ENCODE measurements around the gene PPP6R2.

PPP6R2 gene

GRCh38 chr22:50446708-50447575 is 103.8 kb downstream of the PPP6R2 start:
- H3K4me3 ChIP-seq (ENCODE audit: insufficient read depth, low read depth, low read length): no peak overlapping the region
- peaks cover 14% of the 10 kb centered on the region for H3K4me1 ChIP-seq (ENCODE audit: control insufficient read depth, insufficient read depth, low read length)
- 94 to 96% methylated on average over 54 of the region's 54 CpGs for WGBS, 2 experiments
- no peaks in the 10 kb centered on the region for H3K27me3 ChIP-seq (ENCODE audit: control insufficient read depth, insufficient read depth, low read length, poor library complexity, severe bottlenecking)
- no peak overlapping the region for H3K27ac ChIP-seq (ENCODE audit: insufficient read depth, low read depth, low read length, poor library complexity, severe bottlenecking)
- H3K36me3 ChIP-seq (ENCODE audit: control insufficient read depth, insufficient read depth, low read length): peaks cover 19% of the 10 kb centered on the region
- H3K9me3 ChIP-seq (ENCODE audit: control insufficient read depth, low read length): no peaks in the 10 kb centered on the region

GRCh38 chr22:50447576-50448551 is 104.7 kb downstream of the PPP6R2 start:
- no peaks in the 10 kb centered on the region for H3K9me3 ChIP-seq (ENCODE audit: control insufficient read depth, low read length)
- no peak overlapping the region for H3K4me3 ChIP-seq (ENCODE audit: insufficient read depth, low read depth, low read length)
- peaks cover 14% of the 10 kb centered on the region for H3K4me1 ChIP-seq (ENCODE audit: control insufficient read depth, insufficient read depth, low read length)
- no peaks in the 10 kb centered on the region for H3K27me3 ChIP-seq (ENCODE audit: control insufficient read depth, insufficient read depth, low read length, poor library complexity, severe bottlenecking)
- peaks cover 19% of the 10 kb centered on the region for H3K36me3 ChIP-seq (ENCODE audit: control insufficient read depth, insufficient read depth, low read length)
- 96 to 98% methylated on average over 27 of the region's 27 CpGs for WGBS, 2 experiments
- no peak overlapping the region for H3K27ac ChIP-seq (ENCODE audit: insufficient read depth, low read depth, low read length, poor library complexity, severe bottlenecking)

- Histone ChIP-seq H3K4me1 (ENCODE audit: control insufficient read depth, insufficient read depth, low read length) (no peaks in the 10 kb centered on the region), H3K9me3 (ENCODE audit: control insufficient read depth, low read length) (no peaks in the 10 kb centered on the region), H3K4me3 (ENCODE audit: insufficient read depth, low read depth, low read length) (no peak overlapping the region), H3K27me3 (ENCODE audit: control insufficient read depth, insufficient read depth, low read length, poor library complexity, severe bottlenecking) (no peaks in the 10 kb centered on the region), H3K27ac (ENCODE audit: insufficient read depth, low read depth, low read length, poor library complexity, severe bottlenecking) (no peak overlapping the region), H3K36me3 (ENCODE audit: control insufficient read depth, insufficient read depth, low read length) (peaks cover 30% of the 10 kb centered on the region)
- 78 to 92% methylated on average over 3 to 5 of the region's 5 CpGs for WGBS, 2 experiments
Observed at GRCh38 chr22:50452649-50453048, 109.5 kb downstream of the PPP6R2 start.

GRCh38 chr22:50454556-50455075 is 111.5 kb downstream of the PPP6R2 start:
- Histone ChIP-seq H3K27me3 (ENCODE audit: control insufficient read depth, insufficient read depth, low read length, poor library complexity, severe bottlenecking) (no peaks in the 10 kb centered on the region), H3K4me1 (ENCODE audit: control insufficient read depth, insufficient read depth, low read length) (no peaks in the 10 kb centered on the region), H3K9me3 (ENCODE audit: control insufficient read depth, low read length) (no peaks in the 10 kb centered on the region), H3K27ac (ENCODE audit: insufficient read depth, low read depth, low read length, poor library complexity, severe bottlenecking) (no peak overlapping the region), H3K4me3 (ENCODE audit: insufficient read depth, low read depth, low read length) (no peak overlapping the region), H3K36me3 (ENCODE audit: control insufficient read depth, insufficient read depth, low read length) (peaks cover 19% of the 10 kb centered on the region)
- 95 to 96% methylated on average over 27 of the region's 27 CpGs for WGBS, 2 experiments

GRCh38 chr22:50455201-50455600 is 112.1 kb downstream of the PPP6R2 start:
- H3K27ac ChIP-seq (ENCODE audit: insufficient read depth, low read depth, low read length, poor library complexity, severe bottlenecking): no peak overlapping the region
- H3K27me3 ChIP-seq (ENCODE audit: control insufficient read depth, insufficient read depth, low read length, poor library complexity, severe bottlenecking): no peaks in the 10 kb centered on the region
- no peaks in the 10 kb centered on the region for H3K9me3 ChIP-seq (ENCODE audit: control insufficient read depth, low read length)
- peaks cover 22% of the 10 kb centered on the region for H3K36me3 ChIP-seq (ENCODE audit: control insufficient read depth, insufficient read depth, low read length)
- H3K4me1 ChIP-seq (ENCODE audit: control insufficient read depth, insufficient read depth, low read length): no peaks in the 10 kb centered on the region
- H3K4me3 ChIP-seq (ENCODE audit: insufficient read depth, low read depth, low read length): no peak overlapping the region
- WGBS, 2 experiments: 96 to 98% methylated on average over 18 of the region's 18 CpGs

- WGBS, 2 experiments: 90 to 91% methylated on average over 11 of the region's 11 CpGs
- Histone ChIP-seq H3K9me3 (ENCODE audit: control insufficient read depth, low read length) (no peaks in the 10 kb centered on the region), H3K4me1 (ENCODE audit: control insufficient read depth, insufficient read depth, low read length) (no peaks in the 10 kb centered on the region), H3K36me3 (ENCODE audit: control insufficient read depth, insufficient read depth, low read length) (peaks cover 30% of the 10 kb centered on the region), H3K27ac (ENCODE audit: insufficient read depth, low read depth, low read length, poor library complexity, severe bottlenecking) (no peak overlapping the region), H3K27me3 (ENCODE audit: control insufficient read depth, insufficient read depth, low read length, poor library complexity, severe bottlenecking) (no peaks in the 10 kb centered on the region), H3K4me3 (ENCODE audit: insufficient read depth, low read depth, low read length) (no peak overlapping the region)
Observed at GRCh38 chr22:50456026-50456425, 112.9 kb downstream of the PPP6R2 start.

GRCh38 chr22:50456466-50457234 is 113.5 kb downstream of the PPP6R2 start:
- Histone ChIP-seq H3K9me3 (ENCODE audit: control insufficient read depth, low read length) (no peaks in the 10 kb centered on the region), H3K4me1 (ENCODE audit: control insufficient read depth, insufficient read depth, low read length) (no peaks in the 10 kb centered on the region), H3K36me3 (ENCODE audit: control insufficient read depth, insufficient read depth, low read length) (peaks cover 34% of the 10 kb centered on the region), H3K4me3 (ENCODE audit: insufficient read depth, low read depth, low read length) (no peak overlapping the region), H3K27ac (ENCODE audit: insufficient read depth, low read depth, low read length, poor library complexity, severe bottlenecking) (no peak overlapping the region), H3K27me3 (ENCODE audit: control insufficient read depth, insufficient read depth, low read length, poor library complexity, severe bottlenecking) (no peaks in the 10 kb centered on the region)
- 92 to 93% methylated on average over 34 of the region's 34 CpGs for WGBS, 2 experiments

- H3K36me3 ChIP-seq (ENCODE audit: control insufficient read depth, insufficient read depth, low read length): peaks cover 49% of the 10 kb centered on the region
- H3K27ac ChIP-seq (ENCODE audit: insufficient read depth, low read depth, low read length, poor library complexity, severe bottlenecking): no peak overlapping the region
- H3K4me1 ChIP-seq (ENCODE audit: control insufficient read depth, insufficient read depth, low read length): no peaks in the 10 kb centered on the region
- no peaks in the 10 kb centered on the region for H3K9me3 ChIP-seq (ENCODE audit: control insufficient read depth, low read length)
- H3K4me3 ChIP-seq (ENCODE audit: insufficient read depth, low read depth, low read length): no peak overlapping the region
- WGBS, 2 experiments: 96 to 97% methylated on average over 22 of the region's 22 CpGs
- H3K27me3 ChIP-seq (ENCODE audit: control insufficient read depth, insufficient read depth, low read length, poor library complexity, severe bottlenecking): no peaks in the 10 kb centered on the region
Observed at GRCh38 chr22:50459016-50459415, 115.9 kb downstream of the PPP6R2 start.

GRCh38 chr22:50459496-50460140 is 116.5 kb downstream of the PPP6R2 start:
- H3K27ac ChIP-seq (ENCODE audit: insufficient read depth, low read depth, low read length, poor library complexity, severe bottlenecking): no peak overlapping the region
- H3K27me3 ChIP-seq (ENCODE audit: control insufficient read depth, insufficient read depth, low read length, poor library complexity, severe bottlenecking): no peaks in the 10 kb centered on the region
- no peaks in the 10 kb centered on the region for H3K9me3 ChIP-seq (ENCODE audit: control insufficient read depth, low read length)
- no peaks in the 10 kb centered on the region for H3K4me1 ChIP-seq (ENCODE audit: control insufficient read depth, insufficient read depth, low read length)
- H3K36me3 ChIP-seq (ENCODE audit: control insufficient read depth, insufficient read depth, low read length): peaks cover 45% of the 10 kb centered on the region
- H3K4me3 ChIP-seq (ENCODE audit: insufficient read depth, low read depth, low read length): no peak overlapping the region
- 95 to 96% methylated on average over 41 of the region's 41 CpGs for WGBS, 2 experiments

All from ectodermal cell (in vitro differentiated cells).